Caco-2 (cell line): Measurements from ENCODE around the gene STAT3. TPM values are rescaled to one million over a fixed set of nuclear protein-coding genes. Genes with fewer than 3 reads are reported as not detected.
"Not testable (repeated sequence)": the region's sequence is repeated elsewhere in the genome, so short reads cannot be mapped to it uniquely, and the experiment has no call there.

Source experiments
- BruUV-seq: library from RNA; stranded (reverse); fragments of 400-500 nt; replicated peaks from 2 replicates; lab custom pipeline; 2021; lab: Mats Ljungman, UMichigan
- CTCF ChIA-PET: fragments of 300-600 bp; sonication (Branson Sonifier 250); formaldehyde crosslinking; loops from one replicate; lab custom pipeline; 2022; ENCODE audit warnings: antibody characterized with exemption; lab: Charles Lee
- POLR2A ChIA-PET: fragments of 300-600 bp; sonication (Branson Sonifier 250); formaldehyde crosslinking; loops from one replicate; lab custom pipeline; 2022; ENCODE audit warnings: antibody characterized with exemption; lab: Charles Lee
- DNase-seq, 2 experiments: peaks; one replicate each; pipeline versions ENCODE4 v3.0.0 to v3.0.0-alpha.2; 2020 to 2022
- H3K27me3 ChIP-seq: replicated peaks from 2 replicates; pipeline ENCODE4 v1.6.0; 2011; ENCODE audit warnings: low read length; ENCODE audit not compliant: control insufficient read depth, insufficient read depth
- H3K36me3 ChIP-seq: 2 replicates; pipeline ENCODE4 v1.5.1; 2011; ENCODE audit warnings: low read length; ENCODE audit not compliant: control insufficient read depth, insufficient read depth
- H3K4me1 ChIP-seq: fragments of 250-450 bp; sonication (Bioruptor Pico); 2 replicates; pipeline ENCODE4 v1.5.1; 2020; ENCODE audit warnings: mild to moderate bottlenecking
- H3K4me3 ChIP-seq: 2 replicates; pipeline ENCODE4 v1.5.1; 2011; ENCODE audit warnings: low read depth, mild to moderate bottlenecking, control low read depth, low read length
- H3K9me3 ChIP-seq: fragments of 250-450 bp; sonication (Bioruptor Pico); 2 replicates; pipeline ENCODE4 v1.5.1; 2020; ENCODE audit warnings: mild to moderate bottlenecking, moderate library complexity
- H3K27ac Mint-ChIP-seq: one replicate; pipeline ENCODE4 v1.8.0; 2022; ENCODE audit warnings: mixed read lengths; ENCODE audit not compliant: unreplicated experiment
- H3K27me3 Mint-ChIP-seq: one replicate; pipeline ENCODE4 v1.8.0; 2022; ENCODE audit warnings: mixed read lengths; ENCODE audit not compliant: insufficient read depth, unreplicated experiment
- H3K36me3 Mint-ChIP-seq: one replicate; pipeline ENCODE4 v1.8.0; 2022; ENCODE audit warnings: mild to moderate bottlenecking, mixed read lengths; ENCODE audit not compliant: insufficient read depth, unreplicated experiment
- H3K4me1 Mint-ChIP-seq: one replicate; pipeline ENCODE4 v1.8.0; 2022; ENCODE audit warnings: low read depth, mixed read lengths; ENCODE audit not compliant: unreplicated experiment
- H3K4me3 Mint-ChIP-seq: one replicate; pipeline ENCODE4 v1.8.0; 2022; ENCODE audit warnings: mild to moderate bottlenecking, moderate library complexity, mixed read lengths; ENCODE audit not compliant: unreplicated experiment
- H3K9me3 Mint-ChIP-seq: one replicate; pipeline ENCODE4 v1.8.0; 2022; ENCODE audit warnings: mixed read lengths; ENCODE audit not compliant: unreplicated experiment
- intact Hi-C: fragments of 100-400 bp; cut with micrococcal nuclease; formaldehyde crosslinking; loops from one replicate; pipeline ENCODE4 v1.10.0; 2022; ENCODE audit not compliant: unreplicated experiment
- total RNA-seq: library from RNA; stranded (reverse); gene quantifications from 2 replicates; pipeline ENCODE4 v1.2.3, GENCODE V29; 2022
- TF ChIP-seq, protein P1 (sequence below), 2 experiments: fragments of 200-600 bp in 1 of 2; IDR thresholded peaks; 1 replicate in 1 of 2; 2 replicates in 1 of 2; pipeline versions ENCODE4 v1.5.1 to v1.8.0; 2011 to 2022; ENCODE audit warnings: antibody characterized with exemption in 1 of 2, control low read depth in 1 of 2, inconsistent platforms in 1 of 2, low read depth in 1 of 2, low read length in 1 of 2, mild to moderate bottlenecking in 1 of 2, moderate library complexity in 1 of 2; ENCODE audit not compliant: insufficient read depth in 1 of 2, severe bottlenecking in 1 of 2, unreplicated experiment in 1 of 2

The STAT3 gene
- total RNA-seq, 1 experiment from 2014 or later, result 73.7 TPM

DNA sequence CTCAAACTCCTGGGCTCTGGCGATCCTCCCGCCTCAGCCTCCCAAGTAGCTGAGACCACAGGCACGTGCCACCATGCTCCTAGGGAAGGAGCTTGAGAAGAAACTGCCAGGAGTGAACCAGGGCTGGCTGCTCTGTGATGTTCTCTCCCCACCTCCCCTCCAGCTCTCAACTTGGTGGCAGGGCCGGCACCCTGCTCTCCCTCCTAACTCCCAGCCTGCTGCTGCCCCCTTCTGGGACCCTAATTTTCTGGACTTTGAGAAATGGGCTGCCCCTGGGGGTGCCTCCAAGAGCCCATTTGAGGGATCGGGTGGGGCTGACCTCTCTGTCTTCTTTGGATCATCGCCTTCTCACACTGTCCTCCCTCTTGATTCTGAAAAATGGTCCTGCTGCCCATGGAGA is 14.9 kb upstream of the STAT3 start:
- H3K27me3 ChIP-seq, result no peaks in the 10 kb centered on the region
- H3K9me3 Mint-ChIP-seq, result no peaks in the 10 kb centered on the region
- BruUV-seq, result TSS peak; percentile 77

DNA sequence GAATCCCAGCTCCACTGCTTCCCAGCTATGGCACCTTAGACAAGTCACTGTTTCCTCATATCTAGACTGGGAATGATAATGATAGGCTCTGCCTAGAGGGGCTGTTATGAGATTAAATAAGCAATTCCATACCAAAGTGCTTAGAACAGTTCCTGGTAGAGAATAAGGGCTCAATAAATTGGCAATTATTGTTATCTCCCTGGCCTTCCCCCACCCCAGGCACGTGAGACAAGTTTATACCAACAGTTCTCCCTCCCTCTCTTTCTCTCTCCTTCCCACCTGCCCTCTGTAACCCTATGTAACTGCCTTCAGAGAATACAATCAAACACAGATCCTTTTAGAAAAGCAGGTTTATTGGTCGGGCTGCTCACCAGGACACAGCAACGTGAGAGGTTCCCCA is 13.9 kb upstream of the STAT3 start:
- no peak overlapping the region for H3K4me3 Mint-ChIP-seq
- no peaks in the 10 kb centered on the region for H3K9me3 ChIP-seq
- no peaks in the 10 kb centered on the region for H3K27me3 ChIP-seq
- peaks cover 37% of the 10 kb centered on the region for H3K4me1 ChIP-seq
- no peaks in the 10 kb centered on the region for H3K9me3 Mint-ChIP-seq
- H3K36me3 Mint-ChIP-seq, result peaks cover 46% of the 10 kb centered on the region
- H3K4me1 Mint-ChIP-seq, result peaks cover 29% of the 10 kb centered on the region
- H3K27ac Mint-ChIP-seq, result peak overlapping the region; percentile 91
- no peaks in the 10 kb centered on the region for H3K36me3 ChIP-seq
- DNase-seq, result no peak
- no peaks in the 10 kb centered on the region for H3K27me3 Mint-ChIP-seq
- BruUV-seq, result no TSS peak
- intact Hi-C loops, result no loop called here
- CTCF ChIA-PET, result interaction anchor here (1.0 to 1.8 kb wide), 4 partner anchors 13 to 115 kb away, joined by 4 to 10 read pairs (median 5); partner anchors contain the start of genes CAVIN1 and STAT3
- no peak overlapping the region for H3K4me3 ChIP-seq
- POLR2A ChIA-PET, result no interaction called here
- TF ChIP-seq, protein P1, sequence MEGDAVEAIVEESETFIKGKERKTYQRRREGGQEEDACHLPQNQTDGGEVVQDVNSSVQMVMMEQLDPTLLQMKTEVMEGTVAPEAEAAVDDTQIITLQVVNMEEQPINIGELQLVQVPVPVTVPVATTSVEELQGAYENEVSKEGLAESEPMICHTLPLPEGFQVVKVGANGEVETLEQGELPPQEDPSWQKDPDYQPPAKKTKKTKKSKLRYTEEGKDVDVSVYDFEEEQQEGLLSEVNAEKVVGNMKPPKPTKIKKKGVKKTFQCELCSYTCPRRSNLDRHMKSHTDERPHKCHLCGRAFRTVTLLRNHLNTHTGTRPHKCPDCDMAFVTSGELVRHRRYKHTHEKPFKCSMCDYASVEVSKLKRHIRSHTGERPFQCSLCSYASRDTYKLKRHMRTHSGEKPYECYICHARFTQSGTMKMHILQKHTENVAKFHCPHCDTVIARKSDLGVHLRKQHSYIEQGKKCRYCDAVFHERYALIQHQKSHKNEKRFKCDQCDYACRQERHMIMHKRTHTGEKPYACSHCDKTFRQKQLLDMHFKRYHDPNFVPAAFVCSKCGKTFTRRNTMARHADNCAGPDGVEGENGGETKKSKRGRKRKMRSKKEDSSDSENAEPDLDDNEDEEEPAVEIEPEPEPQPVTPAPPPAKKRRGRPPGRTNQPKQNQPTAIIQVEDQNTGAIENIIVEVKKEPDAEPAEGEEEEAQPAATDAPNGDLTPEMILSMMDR (IDR thresholded peaks at IDR 0.05; ENCODE audit: insufficient read depth in 1 of 2, low read depth in 1 of 2, low read length in 1 of 2, severe bottlenecking in 1 of 2, unreplicated experiment in 1 of 2), result no peak

More for the DNA sequence above, 14.9 kb upstream of the STAT3 start:
- H3K27me3 Mint-ChIP-seq, result no peaks in the 10 kb centered on the region
- H3K36me3 Mint-ChIP-seq, result peaks cover 52% of the 10 kb centered on the region
- ChIA-PET POLR2A (interaction anchor here (1.0 kb wide), 1 partner anchor 20 kb away, joined by 3 read pairs; the partner anchor contains the start of gene CAVIN1), CTCF (interaction anchor here (0.7 to 1.8 kb wide), 8 partner anchors 15 to 208 kb away, joined by 3 to 10 read pairs (median 4); partner anchors contain the start of genes CAVIN1 and STAT3)
- DNase-seq, result peak in 1 of 2 experiments; percentile 47
- Histone ChIP-seq H3K36me3 (no peaks in the 10 kb centered on the region), H3K9me3 (no peaks in the 10 kb centered on the region), H3K4me1 (peaks cover 37% of the 10 kb centered on the region), H3K4me3 (no peak overlapping the region)
- no peak overlapping the region for H3K27ac Mint-ChIP-seq
- TF ChIP-seq, protein P1 (IDR thresholded peaks at IDR 0.05; ENCODE audit: insufficient read depth in 1 of 2, low read depth in 1 of 2, low read length in 1 of 2, severe bottlenecking in 1 of 2, unreplicated experiment in 1 of 2), result peak; percentile 20 to 28
- H3K4me3 Mint-ChIP-seq, result no peak overlapping the region
- peaks cover 40% of the 10 kb centered on the region for H3K4me1 Mint-ChIP-seq
- intact Hi-C loops, result no loop called here

DNA sequence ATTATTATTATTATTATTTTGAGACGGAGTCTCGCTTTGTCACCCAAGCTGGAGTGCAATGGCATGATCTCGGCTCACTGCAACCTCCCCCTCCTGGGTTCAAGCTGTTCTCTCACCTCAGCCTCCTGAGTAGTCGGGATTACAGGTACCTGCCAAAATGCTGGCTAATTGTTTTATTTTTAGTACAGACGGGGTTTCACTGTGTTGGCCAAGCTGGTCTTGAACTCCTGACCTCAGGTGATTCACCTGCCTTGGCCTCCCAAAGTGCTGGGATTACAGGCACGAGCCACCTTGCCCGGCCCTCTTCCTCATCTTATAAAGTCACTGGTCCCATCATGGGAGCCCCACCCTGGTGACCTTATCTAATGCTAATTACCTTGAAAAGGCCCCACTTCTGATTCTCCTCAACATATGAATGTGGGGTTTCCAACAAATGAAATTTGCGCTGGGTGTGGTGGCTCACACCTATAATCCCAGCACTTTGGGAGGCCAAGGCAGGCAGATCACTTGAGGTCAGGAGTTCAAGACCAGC is 12.7 kb upstream of the STAT3 start:
- H3K27me3 ChIP-seq, H3K9me3 Mint-ChIP-seq, intact Hi-C loops, H3K36me3 ChIP-seq, H3K27me3 Mint-ChIP-seq, H3K4me3 ChIP-seq, H3K4me3 Mint-ChIP-seq, DNase-seq, CTCF ChIA-PET, H3K9me3 ChIP-seq, BruUV-seq: not testable (repeated sequence)
- POLR2A ChIA-PET, result interaction anchor here (1.6 kb wide), 1 partner anchor 13 kb away, joined by 8 read pairs; the partner anchor contains the start of gene STAT3
- Mint-ChIP-seq H3K4me1 (peaks cover 29% of the 10 kb centered on the region), H3K27ac (peak overlapping the region; percentile 91), H3K36me3 (peaks cover 36% of the 10 kb centered on the region)
- H3K4me1 ChIP-seq, result peaks cover 37% of the 10 kb centered on the region
